A673 (cell line): ENCODE results near the gene PTPN1.

ENCODE experiments used
- EZH2 ChIP-seq: fragments of 200-600 bp; sonication (generic); IDR thresholded peaks from 2 replicates; pipeline ENCODE4 v1.6.1; 2017; ENCODE audit warnings: borderline replicate concordance, low read depth, mild to moderate bottlenecking, mixed read lengths, antibody characterized with exemption, low read length; ENCODE audit not compliant: poor library complexity, severe bottlenecking
- TF ChIP-seq, protein P1 (sequence below): fragments of 300-800, 200-600 bp; sonication (generic); conservative IDR thresholded peaks from 2 replicates; pipeline ENCODE4 v1.5.1; 2017; ENCODE audit warnings: low read depth, mild to moderate bottlenecking, antibody characterized with exemption, low read length, moderate library complexity, mixed read lengths

DNA sequence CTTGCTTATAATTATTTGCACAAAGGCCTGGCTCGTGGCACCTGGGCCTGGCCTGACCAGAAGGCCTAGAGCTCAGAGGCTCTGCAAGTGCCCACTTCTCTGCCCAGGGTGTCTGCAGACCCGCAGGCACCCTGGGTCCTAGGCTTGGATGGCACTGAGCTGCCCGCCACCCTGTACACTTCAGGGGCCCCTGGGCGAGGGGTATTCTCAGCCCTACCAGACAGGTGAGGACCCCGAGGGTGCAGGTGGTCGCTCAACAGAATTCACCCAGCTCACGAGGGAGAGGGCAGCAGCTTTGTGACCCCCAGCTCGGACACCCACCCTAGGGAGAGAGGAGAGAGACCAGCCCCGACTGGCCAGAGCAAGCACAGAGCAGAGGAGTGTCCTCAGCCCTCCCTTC lies 97.3 kb downstream of the PTPN1 start:
- TF ChIP-seq, protein P1, sequence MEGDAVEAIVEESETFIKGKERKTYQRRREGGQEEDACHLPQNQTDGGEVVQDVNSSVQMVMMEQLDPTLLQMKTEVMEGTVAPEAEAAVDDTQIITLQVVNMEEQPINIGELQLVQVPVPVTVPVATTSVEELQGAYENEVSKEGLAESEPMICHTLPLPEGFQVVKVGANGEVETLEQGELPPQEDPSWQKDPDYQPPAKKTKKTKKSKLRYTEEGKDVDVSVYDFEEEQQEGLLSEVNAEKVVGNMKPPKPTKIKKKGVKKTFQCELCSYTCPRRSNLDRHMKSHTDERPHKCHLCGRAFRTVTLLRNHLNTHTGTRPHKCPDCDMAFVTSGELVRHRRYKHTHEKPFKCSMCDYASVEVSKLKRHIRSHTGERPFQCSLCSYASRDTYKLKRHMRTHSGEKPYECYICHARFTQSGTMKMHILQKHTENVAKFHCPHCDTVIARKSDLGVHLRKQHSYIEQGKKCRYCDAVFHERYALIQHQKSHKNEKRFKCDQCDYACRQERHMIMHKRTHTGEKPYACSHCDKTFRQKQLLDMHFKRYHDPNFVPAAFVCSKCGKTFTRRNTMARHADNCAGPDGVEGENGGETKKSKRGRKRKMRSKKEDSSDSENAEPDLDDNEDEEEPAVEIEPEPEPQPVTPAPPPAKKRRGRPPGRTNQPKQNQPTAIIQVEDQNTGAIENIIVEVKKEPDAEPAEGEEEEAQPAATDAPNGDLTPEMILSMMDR, result no peak
- no peak for TF ChIP-seq EZH2
